Activated CD8-positive, alpha-beta memory T cell treated with anti-CD3 and anti-CD28 coated beads for 24 hours (primary cell): ENCODE results near the gene ARHGEF7.
"Not testable (repeated sequence)": the region's sequence is repeated elsewhere in the genome, so short reads cannot be mapped to it uniquely, and the experiment has no call there.

ENCODE experiments used
- DNase-seq: peaks from one replicate; pipeline ENCODE4 v3.0.0-alpha.2; 2020

The ARHGEF7 gene

DNA sequence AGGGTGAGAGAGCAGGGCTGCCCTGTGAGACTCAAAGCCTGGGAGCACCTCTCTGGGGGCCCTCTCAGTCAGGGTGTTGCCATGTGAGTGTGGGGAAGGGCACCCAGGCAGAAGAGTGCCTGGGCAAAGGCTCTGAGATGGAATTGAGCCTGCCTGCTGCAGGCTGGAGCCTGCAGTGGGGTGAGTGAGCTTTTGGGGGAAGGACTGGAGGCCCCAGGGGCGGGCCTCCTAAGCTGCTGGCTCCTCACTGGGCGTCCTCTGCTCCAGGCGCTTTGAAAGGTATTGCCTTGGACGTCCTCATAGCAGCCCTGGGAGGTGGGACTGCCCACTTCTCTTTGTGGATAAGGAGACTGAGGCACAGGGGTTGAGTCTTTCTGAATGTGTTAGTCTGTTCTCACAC, 60.3 kb downstream of the ARHGEF7 start:
- DNase-seq, result no peak

DNA sequence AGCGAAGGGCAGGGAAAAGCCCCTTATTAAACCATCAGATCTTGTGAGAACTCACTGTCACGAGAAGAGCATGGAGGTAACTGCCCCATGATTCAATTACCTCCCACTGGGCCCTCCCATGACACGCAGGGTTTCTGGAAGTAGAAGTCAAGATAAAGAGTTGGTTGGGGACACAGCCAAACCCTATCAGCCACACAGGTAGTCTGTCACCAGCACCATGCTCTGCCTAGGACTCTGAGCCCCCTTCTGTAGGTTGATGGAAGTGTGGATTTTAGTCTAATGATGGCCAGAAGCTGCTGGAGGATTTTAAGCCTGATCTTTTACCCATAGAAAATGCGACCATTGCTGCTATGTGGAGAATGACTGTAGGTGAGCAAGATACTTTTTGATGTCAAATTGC, 60.8 kb downstream of the ARHGEF7 start:
- DNase-seq, result no peak

DNA sequence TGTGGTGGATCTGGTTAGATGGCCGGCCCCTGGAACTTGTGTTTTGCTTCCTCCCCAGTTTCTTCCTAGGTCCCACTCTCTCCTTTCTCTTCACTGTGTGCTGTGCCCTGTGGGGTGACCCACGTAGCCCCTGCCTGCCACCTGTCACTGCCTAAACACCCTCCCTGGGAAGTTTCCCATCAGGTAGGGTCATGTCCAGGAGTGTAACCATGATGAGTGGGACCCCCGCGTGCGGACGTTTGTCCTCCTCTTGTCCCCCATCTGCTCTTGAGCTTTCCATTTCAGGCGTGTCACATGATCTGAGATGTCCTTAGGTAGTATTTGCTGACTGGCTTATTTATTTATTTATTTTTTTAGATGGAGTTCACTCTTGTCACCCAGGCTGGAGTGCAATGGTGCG, 61.3 kb downstream of the ARHGEF7 start:
- DNase-seq, result no peak

DNA sequence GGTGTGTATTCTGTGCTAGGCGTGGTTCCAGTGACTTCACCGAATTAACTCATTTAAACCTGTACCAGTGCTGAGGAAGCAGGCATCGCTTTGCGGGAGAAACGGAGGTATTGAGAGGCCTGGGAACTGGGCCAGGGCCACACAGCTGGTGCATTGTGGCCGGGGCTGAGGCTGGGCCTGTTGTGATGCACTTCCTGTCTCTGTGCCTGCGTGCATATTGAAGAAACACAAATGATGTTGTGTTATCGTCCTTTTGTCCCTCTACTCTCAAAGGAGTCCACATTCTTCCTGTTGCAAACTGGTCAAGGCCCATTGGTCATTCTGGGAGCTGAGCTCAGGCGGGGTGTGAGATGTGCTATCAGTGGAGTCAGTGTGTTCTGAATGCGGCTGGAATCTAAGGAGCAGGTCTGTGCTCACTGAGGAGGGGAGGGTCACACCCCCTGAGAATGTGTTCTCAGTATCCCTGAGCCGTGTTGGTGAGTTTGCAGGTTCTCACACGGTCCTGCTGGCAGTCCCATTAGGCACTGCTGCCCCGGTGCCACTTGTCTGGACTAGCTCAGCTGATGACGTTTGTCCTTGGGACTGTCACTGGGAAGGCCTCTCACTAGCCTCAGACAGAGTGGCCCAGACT, 62.1 kb downstream of the ARHGEF7 start:
- DNase-seq, result no peak

DNA sequence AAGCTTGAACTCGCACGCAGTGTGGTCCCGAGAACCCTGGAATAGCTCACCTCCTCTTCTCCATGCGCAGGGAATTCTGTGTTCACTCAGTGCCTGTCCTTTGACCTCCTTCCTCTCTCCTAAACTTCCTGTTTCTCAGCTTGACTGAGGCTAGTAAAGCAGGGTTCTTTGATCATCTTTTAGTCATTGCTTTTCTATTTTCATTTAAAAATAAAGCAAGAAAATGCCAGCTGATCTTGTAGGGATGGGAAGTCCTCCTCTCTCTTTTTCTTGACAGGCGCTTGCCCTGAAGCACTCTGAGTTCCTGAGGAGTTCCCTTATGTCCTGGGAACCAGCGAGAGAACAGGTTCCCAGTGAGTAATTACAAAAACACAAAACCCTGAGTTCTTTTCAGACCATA, 62.8 kb downstream of the ARHGEF7 start:
- no peak for DNase-seq

DNA sequence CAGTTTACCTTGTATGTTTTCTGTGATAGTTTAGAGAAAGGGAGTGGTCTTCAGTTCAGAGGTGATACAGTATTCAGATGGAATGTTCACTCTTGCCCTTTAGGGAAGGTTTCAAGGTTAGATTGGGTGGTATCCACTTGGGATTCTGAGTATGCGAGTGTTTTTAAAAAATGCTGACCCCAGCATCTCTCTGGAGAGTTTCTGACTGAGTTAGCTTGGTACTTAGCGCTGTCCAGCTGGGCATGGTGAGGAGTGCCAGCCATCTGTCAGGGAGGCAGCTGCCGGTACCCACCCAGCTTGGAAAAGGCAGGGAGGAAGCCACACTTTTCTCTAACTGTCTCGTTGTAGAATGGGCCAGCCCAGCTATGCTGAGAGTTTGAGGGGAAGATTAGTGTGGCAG, 63.3 kb downstream of the ARHGEF7 start:
- DNase-seq, result no peak

DNA sequence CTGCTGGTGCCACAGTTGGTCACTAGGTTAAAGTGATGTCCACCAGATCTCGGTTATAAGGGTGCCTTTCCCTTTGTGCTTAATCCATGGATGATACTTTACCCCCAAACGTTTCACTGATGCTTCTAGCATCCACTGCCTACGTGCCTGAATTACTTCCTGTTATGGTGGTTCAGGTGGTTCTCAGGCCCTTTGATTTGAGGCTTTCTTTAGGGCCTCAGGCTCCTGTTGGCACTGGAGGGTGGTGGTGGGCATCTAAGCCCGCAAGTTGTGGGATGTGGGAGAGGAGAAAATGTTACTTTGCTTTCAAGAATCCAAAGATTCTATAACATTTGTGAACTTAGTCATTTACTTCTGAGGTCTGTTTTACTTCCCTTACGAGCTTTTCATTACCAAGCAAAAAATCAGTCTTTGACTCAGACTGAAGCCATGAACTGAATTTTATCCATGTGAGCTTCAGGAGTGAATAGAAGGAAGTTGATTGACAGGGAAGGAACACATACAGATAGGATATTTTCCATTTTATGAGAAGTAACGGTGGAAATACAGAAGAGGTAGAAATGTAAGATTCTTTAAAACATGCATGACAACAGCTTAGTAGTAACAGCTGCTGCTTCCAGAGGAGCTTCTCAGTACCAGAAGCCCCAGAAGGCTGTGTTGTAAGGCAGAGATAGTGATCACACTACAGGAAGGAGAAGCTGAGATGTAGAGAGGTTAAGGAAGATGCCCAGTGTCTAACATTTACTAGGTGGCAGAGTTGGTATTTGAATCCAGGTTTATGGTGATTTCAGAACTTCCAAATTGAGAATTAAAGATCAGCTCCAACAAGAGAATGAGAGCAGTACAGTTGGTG, 65.0 kb downstream of the ARHGEF7 start:
- no peak for DNase-seq

DNA sequence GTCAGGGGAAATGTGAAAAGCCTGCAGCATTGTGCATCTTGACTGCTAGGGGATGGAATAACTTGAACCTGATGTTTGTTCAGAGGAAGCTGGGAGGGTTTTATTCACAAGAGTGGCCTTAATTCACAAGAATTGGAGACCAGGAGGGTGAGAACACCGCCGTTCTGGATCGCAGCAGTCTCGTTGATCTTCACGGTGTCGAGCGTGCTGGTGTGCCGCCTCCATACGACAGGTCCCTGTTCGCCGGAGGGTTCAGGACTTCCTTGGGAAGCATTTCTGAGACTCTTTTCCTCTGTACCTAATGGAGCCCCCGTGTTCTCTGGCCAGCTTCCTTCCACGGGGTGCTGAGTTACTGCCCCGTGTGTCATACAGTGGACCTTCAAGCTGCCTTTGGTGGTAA, 66.9 kb downstream of the ARHGEF7 start:
- no peak for DNase-seq

DNA sequence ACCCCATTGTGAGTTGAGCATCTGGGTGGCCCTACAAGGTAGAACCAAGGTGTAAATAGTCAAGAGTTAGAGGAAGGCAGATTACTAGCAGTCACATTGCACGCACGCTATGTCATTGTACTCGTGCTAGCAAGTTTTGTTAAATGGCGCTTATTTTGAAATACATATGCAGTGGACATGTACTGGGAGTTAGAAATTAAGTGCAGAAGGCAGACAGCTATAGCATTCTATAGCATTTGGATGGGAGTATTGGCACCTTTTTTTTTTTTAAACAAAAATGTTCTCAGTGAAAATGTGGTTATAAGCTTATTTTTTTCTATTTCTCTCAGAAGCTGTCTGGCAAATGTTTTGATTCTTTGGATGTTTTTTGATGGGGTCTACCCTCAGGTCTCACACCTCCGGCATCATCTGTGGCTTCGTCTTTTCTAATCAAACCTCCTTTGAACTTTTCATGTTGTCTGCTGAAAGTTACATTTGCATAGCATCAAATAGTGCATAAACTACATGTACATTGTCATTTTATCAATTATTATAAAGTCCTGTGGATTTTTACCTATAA, 68.1 kb downstream of the ARHGEF7 start:
- DNase-seq, result no peak

DNA sequence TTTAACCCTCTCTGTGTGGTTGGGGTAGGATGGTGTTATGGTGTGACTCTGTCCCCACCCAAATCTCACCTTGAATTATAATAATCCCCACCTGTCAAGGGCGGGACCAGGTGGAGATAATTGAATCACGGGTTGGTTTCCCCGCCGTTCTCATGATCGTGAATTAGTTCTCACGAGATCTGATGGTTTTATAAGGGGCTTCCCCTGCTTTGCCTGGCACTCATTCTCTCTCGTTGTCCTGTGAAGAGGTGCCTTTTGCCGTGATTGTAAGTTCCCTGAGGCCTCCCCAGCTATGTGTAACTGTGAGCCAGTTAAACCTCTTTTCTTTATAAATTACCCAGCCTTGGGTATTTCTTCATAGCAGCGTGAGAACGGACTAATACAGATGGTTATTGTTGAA, 68.8 kb downstream of the ARHGEF7 start:
- no peak for DNase-seq

DNA sequence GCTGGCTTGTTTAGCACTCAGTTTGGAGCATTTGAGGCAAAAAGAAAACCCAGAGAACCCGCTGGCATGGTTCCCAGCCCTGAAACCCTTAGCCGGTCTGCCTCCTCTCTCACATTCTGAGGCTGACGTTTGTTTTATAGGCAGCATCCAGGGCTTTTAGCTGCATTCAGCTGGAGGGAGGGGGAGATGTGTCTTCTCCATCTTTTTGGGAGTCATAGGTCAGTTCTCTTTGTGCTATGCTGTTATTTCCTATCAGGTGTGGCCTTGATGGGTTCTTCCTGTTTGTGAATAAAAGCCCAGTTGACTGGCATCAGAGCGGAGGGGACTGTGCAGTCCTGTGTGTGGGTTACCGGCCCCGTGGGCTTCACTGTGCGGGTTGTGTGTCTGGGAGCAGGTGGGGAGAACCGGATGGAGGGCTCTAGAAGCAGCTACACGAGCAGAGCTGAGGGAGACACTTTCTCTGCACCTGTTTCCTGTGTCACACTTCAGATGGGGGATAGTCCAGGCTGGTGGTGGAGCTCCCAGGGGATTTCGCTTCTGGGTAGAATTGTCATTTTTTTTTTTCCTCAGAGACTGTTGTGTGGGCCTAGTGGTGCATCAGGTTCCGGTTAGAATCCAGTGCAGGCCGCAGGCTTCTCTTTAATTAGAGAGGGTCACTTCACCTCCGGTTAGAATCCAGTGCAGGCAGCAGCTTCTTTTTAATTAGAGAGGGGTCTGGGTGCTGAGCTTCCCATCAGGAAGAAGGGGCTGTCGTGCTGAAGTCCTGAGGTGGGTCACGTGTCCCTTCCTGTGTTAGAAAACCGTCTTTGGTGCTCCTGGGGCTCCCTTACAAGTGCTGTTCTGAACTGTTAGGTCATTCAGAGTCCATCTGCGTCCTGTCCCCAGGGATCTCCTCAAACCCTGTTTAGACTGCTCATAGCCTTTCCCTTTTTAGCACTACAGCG, 69.6 kb downstream of the ARHGEF7 start:
- peak; percentile 69 for DNase-seq

DNA sequence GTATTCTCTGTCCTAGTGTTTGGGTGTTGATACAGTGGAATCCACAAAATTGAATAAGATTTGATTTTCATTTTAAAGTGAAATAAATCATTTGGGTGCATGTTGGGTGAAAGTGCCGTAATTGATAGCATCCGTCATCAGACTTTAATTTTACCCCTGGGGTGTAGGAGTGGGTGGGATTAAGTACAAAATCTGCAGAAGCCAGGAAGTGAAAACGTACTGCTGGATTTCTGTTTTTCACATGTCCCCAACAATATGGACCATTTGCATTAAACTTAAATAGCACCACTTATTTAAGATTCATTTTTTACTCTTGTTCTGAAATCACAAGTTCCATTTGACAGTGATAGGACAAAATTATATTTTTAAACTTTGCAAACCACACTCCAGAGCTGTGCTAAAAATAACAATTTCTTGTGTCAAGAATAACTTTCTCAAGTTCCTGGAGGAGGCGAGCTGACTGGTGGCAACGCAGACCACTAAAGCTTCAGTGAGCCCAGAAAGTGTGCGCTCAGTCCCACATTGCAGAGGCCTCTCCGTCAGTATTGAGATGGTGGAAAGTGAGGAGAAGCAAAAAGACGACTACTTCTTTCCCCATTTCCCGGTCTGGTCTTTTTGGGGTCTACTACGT, 71.3 kb downstream of the ARHGEF7 start:
- no peak for DNase-seq

DNA sequence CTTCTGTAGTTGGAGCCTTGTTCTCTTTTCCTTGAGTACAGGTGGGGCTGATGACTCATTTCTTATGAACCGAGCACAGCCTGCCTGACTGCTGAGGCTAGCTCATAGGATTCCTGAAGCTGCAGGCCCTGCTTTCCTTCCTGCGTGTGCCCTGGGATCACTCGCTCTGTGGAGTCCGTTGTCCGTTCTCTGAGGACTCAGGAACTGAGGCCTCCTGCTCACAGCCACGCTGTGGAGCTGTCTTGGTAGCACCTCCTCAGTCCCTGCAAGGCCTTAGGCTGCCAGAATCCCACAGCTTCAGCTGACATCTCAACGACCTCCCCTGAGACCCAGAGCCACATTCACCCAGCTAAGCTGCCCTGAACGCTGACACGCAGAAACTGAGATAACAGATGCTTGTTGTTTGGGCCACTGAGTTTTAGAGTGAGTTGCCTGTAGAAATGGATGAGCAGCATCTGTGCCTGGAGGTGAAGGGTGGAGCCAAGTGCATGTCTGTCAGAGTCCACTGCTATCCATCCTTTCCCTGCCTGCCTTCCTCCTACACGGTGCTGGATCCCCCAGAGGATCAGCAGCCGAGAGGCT, 72.9 kb downstream of the ARHGEF7 start:
- no peak for DNase-seq

DNA sequence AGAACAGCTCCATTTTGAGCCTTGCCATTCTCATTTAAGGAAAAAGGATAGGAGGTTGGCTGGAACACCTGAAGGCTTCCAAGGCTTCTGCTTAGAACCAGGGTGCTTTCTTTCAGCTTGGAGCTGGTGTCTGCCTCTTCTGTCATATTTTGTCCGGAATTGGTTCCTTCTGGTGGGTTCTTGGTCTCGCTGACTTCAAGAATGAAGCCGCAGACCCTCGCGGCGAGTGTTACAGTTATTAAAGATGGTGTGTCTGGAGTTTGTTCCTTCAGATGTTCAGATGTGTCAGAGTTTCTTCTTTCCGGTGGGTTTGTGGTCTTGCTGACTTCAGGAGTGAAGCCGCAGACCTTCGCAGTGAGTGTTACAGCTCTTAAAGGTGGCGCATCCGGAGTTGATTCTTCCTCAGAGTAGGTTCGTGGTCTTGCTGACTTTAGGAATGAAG, 74.0 kb downstream of the ARHGEF7 start:
- DNase-seq, result peak; percentile 74

DNA sequence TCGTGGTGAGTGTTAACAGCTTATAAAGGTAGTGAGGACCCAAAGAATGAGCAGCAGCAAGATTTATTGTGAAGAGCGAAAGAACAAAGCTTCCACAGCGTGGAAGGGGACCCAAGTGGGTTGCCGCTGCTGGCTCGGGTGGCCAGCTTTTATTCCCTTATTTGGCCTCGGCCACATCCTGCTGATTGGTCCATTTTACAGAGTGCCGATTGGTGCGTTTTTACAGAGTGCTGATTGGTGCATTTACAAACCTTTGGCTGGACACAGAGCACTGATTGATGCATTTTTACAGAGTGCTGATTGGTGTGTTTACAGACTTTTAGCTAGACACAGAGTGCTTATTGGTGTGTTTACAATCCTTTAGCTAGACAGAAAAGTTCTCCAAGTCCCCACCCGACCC, 74.4 kb downstream of the ARHGEF7 start:
- DNase-seq, result not testable (repeated sequence)

DNA sequence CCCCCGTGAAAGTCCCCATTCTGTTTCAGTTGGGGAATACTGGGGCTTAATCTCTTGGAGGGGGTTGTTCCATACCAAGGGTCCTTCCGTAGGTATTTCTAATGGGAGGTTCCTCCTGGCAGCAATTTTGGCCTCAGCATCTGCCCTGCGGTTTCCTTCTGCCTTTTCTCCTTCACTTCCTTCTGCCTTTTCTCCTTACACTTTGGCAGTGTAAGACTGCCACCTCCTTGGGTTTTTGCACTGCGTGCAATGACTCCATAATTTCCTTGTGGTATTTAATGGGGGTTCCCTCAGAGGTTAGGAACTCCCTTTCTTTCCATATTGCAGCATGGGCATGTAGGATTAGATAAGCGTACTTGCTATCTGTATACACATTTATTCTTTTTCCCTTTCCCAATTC, 78.1 kb downstream of the ARHGEF7 start:
- not testable (repeated sequence) for DNase-seq

DNA sequence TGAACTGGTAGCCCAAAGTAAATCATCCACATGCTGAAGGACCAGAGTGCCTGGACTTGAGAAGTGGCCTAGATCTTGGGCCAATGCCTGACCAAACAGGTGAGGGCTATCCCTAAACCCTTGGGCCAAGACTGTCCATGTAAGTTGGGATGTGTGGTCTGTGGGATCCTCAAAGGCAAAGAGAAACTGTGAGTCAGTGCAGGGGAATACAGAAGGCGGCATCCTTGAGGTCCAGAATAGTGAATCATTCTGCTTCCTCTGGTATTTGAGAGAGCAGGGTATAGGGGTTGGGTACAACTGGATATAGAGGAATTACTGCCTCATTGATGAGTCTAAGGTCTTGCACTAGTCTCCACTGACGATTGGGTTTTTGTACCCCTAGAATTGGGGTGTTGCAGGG, 79.5 kb downstream of the ARHGEF7 start:
- DNase-seq, result not testable (repeated sequence)

DNA sequence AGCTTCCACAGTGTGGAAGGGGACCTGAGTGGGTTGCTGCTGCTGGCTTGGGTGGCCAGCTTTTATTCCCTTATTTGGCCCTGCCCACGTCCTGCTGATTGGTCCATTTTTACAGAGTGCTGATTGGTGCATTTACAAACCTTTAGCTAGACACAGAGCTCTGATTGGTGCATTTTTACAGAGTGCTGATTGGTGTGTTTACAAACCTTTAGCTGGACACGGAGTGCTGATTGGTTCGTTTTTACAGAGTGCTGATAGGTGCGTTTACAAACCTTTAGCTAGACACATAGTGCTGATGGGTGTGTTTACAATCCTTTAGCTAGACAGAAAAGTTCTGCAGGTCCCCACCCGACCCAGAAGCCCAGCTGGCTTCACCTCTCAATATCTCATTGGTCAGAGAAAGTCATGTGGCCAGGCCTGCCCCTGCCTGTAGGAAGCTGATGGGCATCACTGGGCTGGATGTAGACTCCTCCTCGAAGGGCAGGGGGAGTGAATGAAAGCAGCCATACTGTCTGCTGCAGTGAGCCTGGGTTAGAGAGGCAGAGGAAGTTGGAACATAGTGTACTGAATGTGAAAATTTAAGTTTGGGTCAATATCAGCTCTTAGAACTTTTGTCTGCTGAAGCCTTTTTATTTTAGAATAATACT, 83.7 kb downstream of the ARHGEF7 start:
- DNase-seq, result not testable (repeated sequence)

DNA sequence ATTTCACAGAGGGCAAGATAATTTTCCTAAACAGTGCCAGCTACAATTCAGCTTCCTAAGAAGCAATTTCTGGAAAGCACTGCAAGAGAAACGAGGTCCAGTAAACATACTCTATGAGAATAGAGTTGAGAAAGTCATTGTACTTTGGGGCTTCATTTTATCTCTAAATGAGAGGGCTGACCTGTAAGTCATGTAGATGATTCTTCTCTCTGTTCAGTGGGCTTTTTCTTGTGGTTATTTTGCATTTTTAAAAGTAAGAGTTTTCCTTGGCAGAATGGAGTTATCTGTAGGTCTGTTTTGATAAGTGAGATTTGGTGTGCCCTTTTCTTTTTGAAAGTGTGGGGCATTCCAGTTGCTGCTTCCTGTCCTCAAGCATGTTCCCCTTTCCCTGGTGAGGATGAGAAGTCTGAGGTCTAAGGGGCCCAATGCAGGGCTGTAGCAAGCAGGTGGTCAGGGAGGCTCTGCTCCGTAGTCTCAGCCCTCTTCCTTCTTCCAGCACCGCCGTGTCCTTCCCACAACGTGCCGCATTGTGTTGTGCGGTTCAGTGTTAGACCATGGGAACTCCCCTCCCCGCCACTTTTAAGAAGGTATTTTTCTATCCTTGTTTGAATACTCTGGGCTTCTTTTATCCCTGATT, 86.3 kb downstream of the ARHGEF7 start:
- DNase-seq, result no peak

DNA sequence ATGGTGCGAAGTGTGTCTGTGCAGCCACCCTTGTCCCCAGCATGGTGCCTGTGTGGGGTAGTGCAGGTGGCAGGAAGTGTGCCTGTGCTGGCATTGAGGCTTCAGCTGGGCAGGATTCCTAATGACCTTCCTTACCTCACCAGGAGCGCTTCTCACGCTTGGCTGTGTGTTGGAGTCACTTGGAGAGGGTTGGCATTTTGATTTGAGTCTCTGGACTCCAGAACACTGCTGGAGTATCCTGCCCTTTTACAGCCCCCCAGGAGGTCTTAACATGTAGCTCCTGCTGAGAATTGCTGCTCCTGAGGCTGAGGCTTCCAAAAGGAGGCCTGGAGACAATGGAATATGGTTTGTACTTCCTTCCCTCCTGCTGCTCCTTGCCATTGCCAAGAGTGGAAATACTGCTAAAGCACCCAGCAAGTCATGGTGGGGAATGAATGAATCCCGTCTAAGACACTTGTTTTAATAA, 87.1 kb downstream of the ARHGEF7 start:
- no peak for DNase-seq

DNA sequence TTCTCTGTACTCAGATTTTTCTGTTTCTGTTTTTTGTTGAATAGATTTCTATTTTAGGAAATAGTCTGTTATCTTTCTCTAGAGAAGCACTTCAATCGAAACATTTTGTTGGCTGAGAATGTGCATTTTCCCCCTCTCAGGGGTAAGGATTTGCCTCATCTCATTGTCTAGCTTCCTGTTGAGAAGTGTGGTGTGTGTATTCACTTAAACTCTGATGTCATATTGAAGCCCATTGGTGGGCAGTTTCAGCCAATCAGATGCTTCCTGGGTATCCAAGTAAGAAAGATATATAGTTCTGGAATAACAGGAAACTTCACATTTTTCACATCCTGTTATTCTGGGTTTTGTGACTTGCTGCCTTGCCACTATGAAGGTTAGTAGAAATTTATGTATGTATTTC, 87.6 kb downstream of the ARHGEF7 start:
- no peak for DNase-seq
